GM06990 (cell line): ENCODE results near the gene SSBP4.
A peak's percentile ranks its signal among the peaks of the same experiment; 100 is the strongest.

Experiments
- DNase-seq: peaks from one replicate; pipeline ENCODE4 v3.0.0-alpha.2; 2011; ENCODE audit not compliant: insufficient read length; ENCODE audit errors: extremely low read depth
- H3K27me3 ChIP-seq: replicated peaks from 2 replicates; pipeline ENCODE4 v1.6.0; 2011; ENCODE audit warnings: low read length; ENCODE audit not compliant: control insufficient read depth, insufficient read depth
- H3K36me3 ChIP-seq: 2 replicates; pipeline ENCODE4 v1.5.1; 2011; ENCODE audit warnings: low read length; ENCODE audit not compliant: control insufficient read depth, insufficient read depth
- H3K4me3 ChIP-seq: replicated peaks from 2 replicates; pipeline ENCODE4 v1.5.1; 2011; ENCODE audit warnings: low read depth, mild to moderate bottlenecking, control low read depth, low read length
- CTCF ChIP-seq: IDR thresholded peaks from 2 replicates; pipeline ENCODE4 v1.5.1; 2011; ENCODE audit warnings: low read length, control low read depth, mild to moderate bottlenecking, inconsistent platforms; ENCODE audit not compliant: insufficient read depth, poor library complexity, severe bottlenecking

Gene SSBP4

GRCh38 chr19:18392417-18392816 lies 26.8 kb upstream of the SSBP4 start:
- no peak for TF ChIP-seq CTCF
- Histone ChIP-seq H3K27me3 (no peaks in the 10 kb centered on the region), H3K4me3 (no peak overlapping the region), H3K36me3 (no peaks in the 10 kb centered on the region)
- no peak for DNase-seq

GRCh38 chr19:18392926-18393325 lies 26.3 kb upstream of the SSBP4 start:
- Histone ChIP-seq H3K4me3 (no peak overlapping the region), H3K36me3 (no peaks in the 10 kb centered on the region), H3K27me3 (no peaks in the 10 kb centered on the region)
- no peak for TF ChIP-seq CTCF
- DNase-seq = no peak

GRCh38 chr19:18393836-18394235 lies 25.4 kb upstream of the SSBP4 start:
- no peak for DNase-seq
- no peak for TF ChIP-seq CTCF
- no peaks in the 10 kb centered on the region for H3K36me3 ChIP-seq
- no peak overlapping the region for H3K4me3 ChIP-seq
- H3K27me3 ChIP-seq = no peaks in the 10 kb centered on the region

GRCh38 chr19:18396471-18397241 lies 22.5 kb upstream of the SSBP4 start:
- no peak for TF ChIP-seq CTCF
- Histone ChIP-seq H3K4me3 (peak overlapping the region; percentile 53), H3K36me3 (no peaks in the 10 kb centered on the region), H3K27me3 (no peaks in the 10 kb centered on the region)
- DNase-seq = no peak

GRCh38 chr19:18397242-18398202 lies 21.7 kb upstream of the SSBP4 start, which contains the start of gene LRRC25:
LRRC25 (minus strand) TSS chr19:18397622; CDS start chr19:18396963, 659 bp downstream.
- Histone ChIP-seq H3K4me3 (peak within 1 kb of the TSS; percentile 53), H3K36me3 (no peaks in the 10 kb centered on the region), H3K27me3 (no peaks in the 10 kb centered on the region)
- TF ChIP-seq CTCF = no peak
- no peak for DNase-seq
